SK-N-SH treated with all-trans-retinoic acid at 6 μM for 48 hours (cell line): ENCODE measurements around the gene MOCOS.

Experiments
- ARNTL ChIP-seq: fragments of 450-650 bp; formaldehyde crosslinking; IDR thresholded peaks from 2 replicates; pipeline ENCODE4 v1.5.0; 2020; ENCODE audit warnings: low read depth, mild to moderate bottlenecking, moderate library complexity, borderline replicate concordance
- ESRRG ChIP-seq: fragments of 250-450 bp; sonication (Bioruptor Pico); IDR thresholded peaks from 2 replicates; pipeline ENCODE4 v1.6.1; 2021; ENCODE audit warnings: mild to moderate bottlenecking
- GLIS3 ChIP-seq: fragments of 250-450 bp; sonication (Bioruptor Pico); IDR thresholded peaks from 2 replicates; pipeline ENCODE4 v1.5.0; 2020; ENCODE audit warnings: mild to moderate bottlenecking, moderate library complexity
- ISL1 ChIP-seq: fragments of 250-450 bp; sonication (Bioruptor Pico); IDR thresholded peaks from 2 replicates; pipeline ENCODE4 v2.1.2; 2022; ENCODE audit warnings: mild to moderate bottlenecking, moderate library complexity
- RARB ChIP-seq: fragments of 250-450 bp; sonication (Bioruptor Pico); IDR thresholded peaks from 2 replicates; pipeline ENCODE4 v1.8.0; 2021; ENCODE audit warnings: mild to moderate bottlenecking, moderate library complexity
- SNAI2 ChIP-seq: fragments of 250-450 bp; sonication (Bioruptor Pico); IDR thresholded peaks from 2 replicates; pipeline ENCODE4 v1.5.0; 2020; ENCODE audit warnings: mild to moderate bottlenecking, moderate library complexity
- ZFP3 ChIP-seq: fragments of 250-450 bp; sonication (Bioruptor Pico); IDR thresholded peaks from 2 replicates; pipeline ENCODE4 v1.5.0; 2020; ENCODE audit warnings: mild to moderate bottlenecking, moderate library complexity
- ZNF565 ChIP-seq: fragments of 450-650 bp; formaldehyde crosslinking; conservative IDR thresholded peaks from 2 replicates; pipeline ENCODE4 v1.5.0; 2020; ENCODE audit warnings: low read depth, mild to moderate bottlenecking, moderate library complexity
- ZNF8 ChIP-seq: fragments of 450-650 bp; formaldehyde crosslinking; IDR thresholded peaks from 2 replicates; pipeline ENCODE4 v1.5.0; 2020; ENCODE audit warnings: mild to moderate bottlenecking, moderate library complexity
- TF ChIP-seq, protein P1 (sequence below): fragments of 250-450 bp; sonication (Bioruptor Pico); IDR thresholded peaks from 2 replicates; pipeline ENCODE4 v1.5.1; 2020; ENCODE audit warnings: low read depth, mild to moderate bottlenecking, moderate library complexity
- TF ChIP-seq, protein P2 (sequence below): fragments of 250-450 bp; sonication (Bioruptor Pico); IDR thresholded peaks from 2 replicates; pipeline ENCODE4 v1.5.0; 2020; ENCODE audit warnings: mild to moderate bottlenecking, moderate library complexity
- TF ChIP-seq, protein P3 (sequence below): fragments of 250-450 bp; sonication (Bioruptor Pico); IDR thresholded peaks from 2 replicates; pipeline ENCODE4 v1.8.0; 2021; ENCODE audit warnings: low read depth, mild to moderate bottlenecking, moderate library complexity, borderline replicate concordance

DNA sequence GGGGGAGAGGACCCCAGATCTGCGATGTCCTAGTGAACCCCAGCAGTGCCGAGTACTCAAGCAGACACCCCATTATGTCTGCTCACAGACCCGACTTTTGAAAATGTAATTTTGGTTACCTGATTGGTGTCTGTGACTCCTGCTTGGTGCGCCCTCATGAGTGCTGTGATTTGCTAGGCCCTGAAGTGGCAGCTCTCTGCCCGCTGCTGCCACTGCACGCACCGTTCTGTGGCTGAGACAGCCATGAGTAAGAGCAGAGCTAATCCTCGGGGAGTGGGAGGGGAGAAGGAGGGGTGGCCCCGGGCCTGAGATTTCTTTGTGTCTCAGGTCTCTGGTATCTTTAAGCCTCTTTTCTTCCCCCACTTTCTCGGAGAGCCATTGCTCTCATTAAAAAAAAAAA is 128.4 kb downstream of the MOCOS start:
- TF ChIP-seq RARB (no peak), ZFP3 (CRISPR knock-in tag) (no peak), ISL1 (CRISPR knock-in tag) (no peak), GLIS3 (CRISPR knock-in tag) (no peak), ESRRG (CRISPR knock-in tag) (no peak), ARNTL (CRISPR knock-in tag) (no peak), SNAI2 (CRISPR knock-in tag) (no peak), ZNF565 (no peak), ZNF8 (CRISPR knock-in tag) (no peak)
- TF ChIP-seq, protein P1, sequence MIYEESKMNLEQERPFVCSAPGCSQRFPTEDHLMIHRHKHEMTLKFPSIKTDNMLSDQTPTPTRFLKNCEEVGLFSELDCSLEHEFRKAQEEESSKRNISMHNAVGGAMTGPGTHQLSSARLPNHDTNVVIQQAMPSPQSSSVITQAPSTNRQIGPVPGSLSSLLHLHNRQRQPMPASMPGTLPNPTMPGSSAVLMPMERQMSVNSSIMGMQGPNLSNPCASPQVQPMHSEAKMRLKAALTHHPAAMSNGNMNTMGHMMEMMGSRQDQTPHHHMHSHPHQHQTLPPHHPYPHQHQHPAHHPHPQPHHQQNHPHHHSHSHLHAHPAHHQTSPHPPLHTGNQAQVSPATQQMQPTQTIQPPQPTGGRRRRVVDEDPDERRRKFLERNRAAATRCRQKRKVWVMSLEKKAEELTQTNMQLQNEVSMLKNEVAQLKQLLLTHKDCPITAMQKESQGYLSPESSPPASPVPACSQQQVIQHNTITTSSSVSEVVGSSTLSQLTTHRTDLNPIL = no peak
- TF ChIP-seq, protein P2, sequence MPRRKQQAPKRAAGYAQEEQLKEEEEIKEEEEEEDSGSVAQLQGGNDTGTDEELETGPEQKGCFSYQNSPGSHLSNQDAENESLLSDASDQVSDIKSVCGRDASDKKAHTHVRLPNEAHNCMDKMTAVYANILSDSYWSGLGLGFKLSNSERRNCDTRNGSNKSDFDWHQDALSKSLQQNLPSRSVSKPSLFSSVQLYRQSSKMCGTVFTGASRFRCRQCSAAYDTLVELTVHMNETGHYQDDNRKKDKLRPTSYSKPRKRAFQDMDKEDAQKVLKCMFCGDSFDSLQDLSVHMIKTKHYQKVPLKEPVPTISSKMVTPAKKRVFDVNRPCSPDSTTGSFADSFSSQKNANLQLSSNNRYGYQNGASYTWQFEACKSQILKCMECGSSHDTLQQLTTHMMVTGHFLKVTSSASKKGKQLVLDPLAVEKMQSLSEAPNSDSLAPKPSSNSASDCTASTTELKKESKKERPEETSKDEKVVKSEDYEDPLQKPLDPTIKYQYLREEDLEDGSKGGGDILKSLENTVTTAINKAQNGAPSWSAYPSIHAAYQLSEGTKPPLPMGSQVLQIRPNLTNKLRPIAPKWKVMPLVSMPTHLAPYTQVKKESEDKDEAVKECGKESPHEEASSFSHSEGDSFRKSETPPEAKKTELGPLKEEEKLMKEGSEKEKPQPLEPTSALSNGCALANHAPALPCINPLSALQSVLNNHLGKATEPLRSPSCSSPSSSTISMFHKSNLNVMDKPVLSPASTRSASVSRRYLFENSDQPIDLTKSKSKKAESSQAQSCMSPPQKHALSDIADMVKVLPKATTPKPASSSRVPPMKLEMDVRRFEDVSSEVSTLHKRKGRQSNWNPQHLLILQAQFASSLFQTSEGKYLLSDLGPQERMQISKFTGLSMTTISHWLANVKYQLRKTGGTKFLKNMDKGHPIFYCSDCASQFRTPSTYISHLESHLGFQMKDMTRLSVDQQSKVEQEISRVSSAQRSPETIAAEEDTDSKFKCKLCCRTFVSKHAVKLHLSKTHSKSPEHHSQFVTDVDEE (CRISPR knock-in tag) = no peak
- TF ChIP-seq, protein P3, sequence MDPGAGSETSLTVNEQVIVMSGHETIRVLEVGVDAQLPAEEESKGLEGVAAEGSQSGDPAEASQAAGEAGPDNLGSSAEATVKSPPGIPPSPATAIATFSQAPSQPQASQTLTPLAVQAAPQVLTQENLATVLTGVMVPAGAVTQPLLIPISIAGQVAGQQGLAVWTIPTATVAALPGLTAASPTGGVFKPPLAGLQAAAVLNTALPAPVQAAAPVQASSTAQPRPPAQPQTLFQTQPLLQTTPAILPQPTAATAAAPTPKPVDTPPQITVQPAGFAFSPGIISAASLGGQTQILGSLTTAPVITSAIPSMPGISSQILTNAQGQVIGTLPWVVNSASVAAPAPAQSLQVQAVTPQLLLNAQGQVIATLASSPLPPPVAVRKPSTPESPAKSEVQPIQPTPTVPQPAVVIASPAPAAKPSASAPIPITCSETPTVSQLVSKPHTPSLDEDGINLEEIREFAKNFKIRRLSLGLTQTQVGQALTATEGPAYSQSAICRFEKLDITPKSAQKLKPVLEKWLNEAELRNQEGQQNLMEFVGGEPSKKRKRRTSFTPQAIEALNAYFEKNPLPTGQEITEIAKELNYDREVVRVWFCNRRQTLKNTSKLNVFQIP = no peak
